Activated CD8-positive, alpha-beta memory T cell treated with anti-CD3 and anti-CD28 coated beads, Interleukin-2, amount 50 U/mL, for 1 hour (primary cell): ENCODE data around the gene EFCAB5.
A peak's percentile ranks its signal among the peaks of the same experiment; 100 is the strongest.
"Not testable (repeated sequence)": the region's sequence is repeated elsewhere in the genome, so short reads cannot be mapped to it uniquely, and the experiment has no call there.

Experiments
- DNase-seq: peaks from one replicate; pipeline ENCODE4 v3.0.0-alpha.2; 2020; ENCODE audit errors: extremely low read depth

EFCAB5 gene

GRCh38 chr17:29941334-29941733 lies at the start of gene EFCAB5:
Gene EFCAB5 (plus strand): TSS chr17:29941634. CDS start chr17:29941797, 163 bp downstream.
- no peak for DNase-seq

- DNase-seq = no peak
Observed at GRCh38 chr17:29892201-29892600, 49.2 kb upstream of the EFCAB5 start.

GRCh38 chr17:29897136-29897535 lies 44.3 kb upstream of the EFCAB5 start:
- DNase-seq = not testable (repeated sequence)

GRCh38 chr17:29903471-29903870 lies 38.0 kb upstream of the EFCAB5 start:
- no peak for DNase-seq

- no peak for DNase-seq
Observed at GRCh38 chr17:29905086-29905878, 36.2 kb upstream of the EFCAB5 start.

GRCh38 chr17:29905879-29906167 lies 35.6 kb upstream of the EFCAB5 start:
- DNase-seq = no peak

GRCh38 chr17:29906969-29907368 lies 34.5 kb upstream of the EFCAB5 start:
- no peak for DNase-seq

GRCh38 chr17:29909236-29910003 lies 32.0 kb upstream of the EFCAB5 start:
- DNase-seq = no peak

- no peak for DNase-seq
Observed at GRCh38 chr17:29911641-29912177, 29.7 kb upstream of the EFCAB5 start.

- no peak for DNase-seq
Observed at GRCh38 chr17:29914819-29915537, 26.5 kb upstream of the EFCAB5 start.

GRCh38 chr17:29918016-29918415 lies 23.4 kb upstream of the EFCAB5 start:
- DNase-seq = no peak

GRCh38 chr17:29918922-29919856 lies 22.2 kb upstream of the EFCAB5 start:
- no peak for DNase-seq

- DNase-seq = no peak
Observed at GRCh38 chr17:29924786-29925185, 16.6 kb upstream of the EFCAB5 start.

- DNase-seq = no peak
Observed at GRCh38 chr17:29927546-29927945, 13.9 kb upstream of the EFCAB5 start.

GRCh38 chr17:29929006-29929532 lies 12.4 kb upstream of the EFCAB5 start:
- no peak for DNase-seq

GRCh38 chr17:29929533-29930408 lies 11.7 kb upstream of the EFCAB5 start, which contains the start of gene SSH2:
Gene SSH2 (minus strand): TSS chr17:29930228. CDS start chr17:29930000, 228 bp downstream.
- peak; percentile 66 for DNase-seq

GRCh38 chr17:29930409-29931010 lies 10.9 kb upstream of the EFCAB5 start:
- no peak for DNase-seq

GRCh38 chr17:29931231-29931932 lies 10.1 kb upstream of the EFCAB5 start:
- DNase-seq = peak; percentile 58

GRCh38 chr17:29933379-29933778 lies 8.1 kb upstream of the EFCAB5 start:
- no peak for DNase-seq
